Stimulated activated CD4-positive, alpha-beta T cell treated with anti-CD3 and anti-CD28 coated beads, Interleukin-15, amount 100 ng/mL, for 48 hours (primary cell): Measurements from ENCODE around the gene DUSP9.
A peak's percentile ranks its signal among the peaks of the same experiment; 100 is the strongest.
"Not testable (repeated sequence)": the region's sequence is repeated elsewhere in the genome, so short reads cannot be mapped to it uniquely, and the experiment has no call there.

Experiments used
- DNase-seq, 2 donors: peaks; one replicate each; pipeline ENCODE4 v3.0.0-alpha.2; 2020; ENCODE audit warnings: low read depth in 2 of 2

Gene DUSP9

GRCh38 chrX:153670748-153671588, 24.0 kb downstream of the DUSP9 start:
- no peak for DNase-seq

DNA sequence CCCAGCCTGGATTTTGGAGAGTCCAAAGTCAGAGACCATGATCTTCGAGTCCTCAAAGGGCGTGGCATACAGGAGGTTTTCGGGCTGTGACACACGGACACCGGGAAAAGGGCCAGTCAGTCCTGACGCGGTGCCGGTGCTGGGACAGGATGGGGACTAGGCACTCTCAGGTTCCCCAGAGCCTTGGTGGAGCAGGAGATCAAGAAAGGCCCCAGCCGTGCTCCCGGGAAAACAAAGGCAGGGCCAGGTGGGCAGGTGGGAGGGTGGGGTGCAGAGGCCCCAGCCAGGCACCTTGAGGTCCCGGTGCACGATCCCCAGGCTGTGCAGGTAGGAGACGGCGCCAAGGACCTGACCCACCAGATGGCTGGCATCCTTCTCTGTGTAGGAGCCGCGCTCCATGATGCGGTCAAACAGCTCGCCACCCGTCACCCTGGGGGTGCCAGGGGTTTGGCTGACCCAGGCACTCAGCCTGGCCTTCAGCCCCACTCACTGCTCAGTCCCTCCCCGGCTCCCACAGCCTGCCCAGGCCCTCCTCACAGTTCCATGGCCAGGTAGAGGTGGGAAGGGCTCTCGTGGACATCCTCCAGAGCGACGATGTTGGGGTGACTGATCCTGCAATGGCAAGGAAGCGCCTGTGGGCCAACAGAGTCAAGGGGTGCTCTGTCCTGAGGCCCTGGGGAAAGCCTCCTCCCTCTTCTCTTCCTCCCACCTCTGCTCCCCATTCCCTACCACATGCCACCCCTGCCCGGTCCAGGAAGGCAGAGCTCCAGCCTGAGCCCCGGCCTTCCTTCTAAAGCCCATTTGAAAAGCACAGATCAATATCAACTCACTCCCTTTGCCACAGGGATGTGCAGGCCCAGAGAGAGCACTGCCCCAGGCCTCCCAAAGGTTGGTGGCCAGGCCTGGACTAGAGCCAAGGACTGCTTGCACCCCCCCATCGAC, 24.9 kb downstream of the DUSP9 start:
- no peak for DNase-seq

GRCh38 chrX:153672531-153673427, 25.8 kb downstream of the DUSP9 start:
- no peak for DNase-seq

DNA sequence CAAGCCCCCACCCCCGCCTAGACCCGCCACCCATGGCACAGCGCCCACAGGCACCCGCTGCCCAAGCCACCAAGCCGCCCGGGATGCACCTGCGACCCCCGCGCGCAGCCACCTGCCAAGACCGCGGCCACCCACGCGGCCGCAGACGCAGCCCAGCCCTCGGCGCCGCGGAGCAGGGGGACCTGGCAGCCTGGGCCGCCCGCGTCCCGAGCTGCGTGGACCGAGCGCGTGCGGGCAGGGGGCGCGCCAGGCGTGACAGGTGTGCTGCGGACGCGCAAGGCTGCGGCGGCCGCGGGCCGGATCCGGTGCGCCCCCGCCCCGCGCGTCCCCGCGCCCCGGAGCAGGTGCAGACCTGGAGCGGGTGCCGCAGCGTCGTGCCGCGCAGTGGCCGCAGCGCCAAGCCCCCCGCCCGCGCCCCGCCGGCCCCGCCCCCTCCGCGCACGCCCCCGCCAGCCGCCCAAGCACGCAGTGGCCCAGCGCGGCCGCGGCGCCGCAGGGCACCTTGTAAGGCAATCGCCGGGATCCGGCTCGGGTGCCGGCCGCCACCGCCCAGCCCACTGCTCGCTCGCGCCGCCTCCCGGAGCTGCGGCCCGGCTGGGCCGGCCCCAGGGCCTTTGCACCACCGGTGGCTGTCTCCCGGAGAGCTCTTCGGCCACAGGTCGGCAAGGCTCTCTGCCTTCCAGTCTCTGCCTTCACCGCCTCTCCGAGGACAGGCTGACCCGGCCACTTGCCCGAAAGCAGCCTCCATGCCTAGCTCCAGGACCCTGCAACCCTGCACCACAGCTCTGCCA, 26.6 kb downstream of the DUSP9 start, which contains the start of gene PNCK:
TSS of gene PNCK (minus strand) at position 386 of the 791 bp plus-strand sequence. CDS start 737 bp downstream, outside the sequence.
- DNase-seq = no peak

DNA sequence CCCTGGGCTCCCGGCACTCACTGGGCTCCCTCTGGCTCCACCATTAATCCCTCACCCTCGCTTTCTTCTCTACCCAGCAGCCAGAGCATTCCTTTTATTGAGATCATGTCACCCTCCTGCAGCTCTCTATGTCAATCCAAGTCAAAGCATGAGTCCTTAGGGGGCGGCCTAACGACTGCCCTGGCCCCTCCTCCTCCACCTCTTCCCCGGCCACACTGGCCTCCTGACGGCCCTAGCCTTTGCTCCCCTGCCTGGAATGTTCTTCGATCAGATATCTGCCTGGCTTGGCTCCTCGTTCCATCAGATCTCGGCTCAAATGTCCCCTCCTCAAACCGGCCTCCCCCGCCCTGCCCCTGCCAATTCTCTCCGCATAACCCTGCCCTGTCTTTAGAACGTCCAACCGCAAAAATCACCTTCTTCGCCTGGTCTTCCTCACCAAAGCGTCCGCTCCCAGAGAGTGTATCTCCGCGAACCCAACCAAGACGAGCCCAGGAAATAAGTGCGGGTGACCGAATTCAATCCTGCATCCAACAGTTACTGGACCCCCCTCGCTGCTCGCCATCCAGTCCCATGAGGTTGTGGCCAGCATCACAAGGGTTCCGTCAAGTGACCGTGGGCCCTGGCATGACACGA, 27.3 kb downstream of the DUSP9 start:
- no peak for DNase-seq

GRCh38 chrX:153681175-153681574, 34.2 kb downstream of the DUSP9 start:
- no peak for DNase-seq

DNA sequence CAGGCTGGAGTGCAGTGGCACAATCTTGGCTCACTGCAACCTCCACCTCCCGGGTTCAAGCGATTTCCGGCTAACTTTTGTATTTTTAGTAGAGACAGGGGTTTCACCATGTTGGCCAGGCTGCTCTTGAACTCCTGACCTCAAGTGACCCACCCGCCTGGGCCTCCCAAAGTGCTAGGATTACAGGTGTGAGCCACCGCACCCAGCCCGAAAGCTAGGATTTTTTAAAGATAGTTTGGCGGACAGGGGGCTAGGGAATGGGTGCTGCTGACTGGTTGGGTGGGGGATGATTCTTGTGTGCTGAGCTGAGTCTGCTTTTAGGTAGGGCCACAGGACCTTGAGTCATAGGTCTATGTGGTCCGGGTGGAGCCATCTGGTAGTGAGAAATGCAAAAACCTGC, 36.5 kb downstream of the DUSP9 start:
- DNase-seq = not testable (repeated sequence)

DNA sequence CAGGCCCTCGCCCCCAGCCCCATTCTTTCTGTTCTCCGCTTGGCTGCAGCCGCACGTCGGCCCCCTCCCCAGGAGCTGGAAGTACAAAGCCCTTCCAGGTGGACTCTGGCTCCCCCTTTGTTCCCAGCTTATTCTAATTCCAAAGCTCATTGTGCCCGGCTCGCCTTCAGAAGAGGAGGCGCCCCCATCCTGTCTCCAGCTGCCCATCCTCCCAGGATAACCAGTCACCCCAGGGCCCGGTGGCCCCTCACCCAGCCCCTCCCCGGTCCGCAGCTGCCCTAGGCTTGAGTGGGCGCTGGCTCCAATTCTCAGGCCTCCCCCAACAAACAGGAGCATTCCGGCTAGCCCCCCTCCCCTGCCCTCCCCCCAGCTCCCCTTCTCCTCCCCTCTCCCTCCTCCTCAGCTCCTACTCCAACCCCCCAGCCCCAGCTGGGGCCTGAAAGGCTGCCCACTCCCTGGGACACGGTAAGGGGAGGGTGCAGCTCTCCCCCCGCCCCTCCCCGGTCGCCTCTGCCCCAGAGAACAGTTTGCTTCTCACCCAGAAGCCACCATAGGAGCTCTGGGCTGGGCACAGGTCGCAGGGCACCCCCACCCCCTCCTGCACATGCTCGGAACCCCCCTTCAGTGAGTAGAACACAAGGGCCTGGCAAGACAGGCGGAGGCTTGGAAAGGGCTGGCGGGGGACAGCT, 37.6 kb downstream of the DUSP9 start:
- no peak for DNase-seq

DNA sequence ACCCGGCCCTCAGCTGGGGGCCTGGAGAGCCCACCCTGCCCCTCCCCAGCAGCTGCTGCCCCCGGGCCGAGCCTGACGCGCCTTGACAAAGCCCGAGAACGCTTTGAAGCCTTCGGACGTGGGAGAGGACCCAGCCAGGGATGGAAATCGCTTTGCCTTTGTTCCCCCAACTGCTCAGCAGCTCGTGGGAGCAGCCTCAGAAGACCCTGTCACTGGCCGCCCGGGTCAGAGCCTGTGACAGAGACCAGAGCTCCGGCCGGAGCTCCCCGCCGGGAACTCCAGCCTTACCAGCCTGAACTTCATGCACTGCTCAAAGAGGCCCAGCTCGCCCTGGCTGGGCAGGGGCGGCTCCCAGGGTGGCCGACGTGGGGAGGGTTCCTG, 38.1 kb downstream of the DUSP9 start:
- DNase-seq = no peak

GRCh38 chrX:153685751-153686696, 39.0 kb downstream of the DUSP9 start:
- DNase-seq = no peak

- no peak for DNase-seq
Observed at GRCh38 chrX:153686711-153687110, 39.7 kb downstream of the DUSP9 start.

DNA sequence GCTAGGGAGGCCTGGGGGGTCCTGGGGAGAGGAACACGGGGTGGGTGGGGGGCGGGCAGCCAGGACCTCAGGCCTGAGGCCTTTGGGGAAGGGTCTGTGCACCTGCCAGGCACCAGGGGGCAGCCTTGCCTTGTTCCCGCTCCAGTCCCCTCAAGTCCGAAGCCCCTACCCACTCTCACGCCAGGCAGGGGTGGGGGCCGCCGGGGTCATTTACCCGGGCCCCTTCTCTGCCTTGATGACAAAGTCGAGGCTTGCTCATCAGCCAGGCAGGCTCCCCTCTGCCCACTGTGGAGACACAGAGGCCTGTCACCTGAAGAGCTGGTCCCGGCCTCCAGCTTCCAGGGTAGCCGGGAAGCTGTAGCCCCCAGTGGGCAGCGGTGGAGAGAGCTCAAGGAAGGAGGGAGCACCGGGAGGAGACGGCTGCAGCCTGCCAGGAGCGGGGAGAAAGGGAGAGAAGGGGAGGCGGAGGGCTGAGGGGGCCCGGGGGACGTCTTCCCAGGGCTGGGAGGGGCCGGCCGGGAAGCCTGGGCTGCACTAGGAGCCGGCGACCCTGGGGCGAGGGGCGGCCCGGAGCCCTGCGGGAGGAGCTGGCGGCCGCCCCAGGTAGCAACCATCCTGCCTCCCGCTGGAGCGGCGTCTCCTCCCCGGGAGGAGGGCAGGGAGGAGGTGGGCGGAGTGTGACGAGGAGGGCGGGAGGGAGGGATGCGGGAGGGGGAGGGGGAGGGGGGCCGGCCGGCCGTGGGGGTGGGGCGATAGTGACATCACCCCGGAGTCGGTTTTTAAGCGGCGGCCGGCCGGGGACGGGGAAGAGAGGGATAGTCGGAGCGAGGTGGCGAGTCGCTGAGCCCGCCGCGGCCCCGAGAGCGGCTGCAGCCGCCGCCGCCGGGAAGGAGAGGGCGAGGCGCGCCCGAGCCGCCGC, 40.4 kb downstream of the DUSP9 start, which contains the start of gene SLC6A8:
TSS of gene SLC6A8 (plus strand) at position 806 of the 919 bp plus-strand sequence. CDS start 649 bp downstream, outside the sequence.
- peak in 1 of 2 donors; percentile 17 for DNase-seq

DNA sequence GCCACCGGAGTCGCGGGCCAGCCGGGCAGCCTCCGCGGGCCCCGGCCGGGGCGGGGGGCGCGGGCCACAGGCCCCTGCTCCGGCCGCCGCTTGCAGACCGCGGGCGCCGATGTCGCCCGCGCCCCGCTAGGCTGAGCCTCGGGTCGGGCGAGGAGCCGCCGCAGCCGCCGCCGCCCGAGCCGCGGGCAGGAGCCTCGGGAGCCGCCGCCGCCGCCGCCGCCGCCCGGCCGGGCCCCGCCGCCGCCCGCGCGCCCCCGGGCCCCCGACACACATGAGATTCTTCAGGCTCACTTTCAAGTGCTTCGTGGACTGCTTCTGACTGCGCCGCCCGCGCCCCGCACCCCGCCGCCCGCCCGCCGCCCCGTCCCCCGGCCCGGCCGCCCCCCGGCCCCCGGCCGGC, 41.1 kb downstream of the DUSP9 start:
- DNase-seq = no peak

DNA sequence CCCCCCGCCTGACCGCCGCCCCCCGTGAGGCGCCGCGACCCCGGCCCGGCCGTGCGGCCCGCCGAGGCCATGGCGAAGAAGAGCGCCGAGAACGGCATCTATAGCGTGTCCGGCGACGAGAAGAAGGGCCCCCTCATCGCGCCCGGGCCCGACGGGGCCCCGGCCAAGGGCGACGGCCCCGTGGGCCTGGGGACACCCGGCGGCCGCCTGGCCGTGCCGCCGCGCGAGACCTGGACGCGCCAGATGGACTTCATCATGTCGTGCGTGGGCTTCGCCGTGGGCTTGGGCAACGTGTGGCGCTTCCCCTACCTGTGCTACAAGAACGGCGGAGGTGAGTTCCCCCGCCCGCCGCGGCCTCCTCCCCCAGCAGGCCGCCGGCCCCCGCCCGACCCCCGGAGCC, 41.5 kb downstream of the DUSP9 start:
- DNase-seq = no peak

DNA sequence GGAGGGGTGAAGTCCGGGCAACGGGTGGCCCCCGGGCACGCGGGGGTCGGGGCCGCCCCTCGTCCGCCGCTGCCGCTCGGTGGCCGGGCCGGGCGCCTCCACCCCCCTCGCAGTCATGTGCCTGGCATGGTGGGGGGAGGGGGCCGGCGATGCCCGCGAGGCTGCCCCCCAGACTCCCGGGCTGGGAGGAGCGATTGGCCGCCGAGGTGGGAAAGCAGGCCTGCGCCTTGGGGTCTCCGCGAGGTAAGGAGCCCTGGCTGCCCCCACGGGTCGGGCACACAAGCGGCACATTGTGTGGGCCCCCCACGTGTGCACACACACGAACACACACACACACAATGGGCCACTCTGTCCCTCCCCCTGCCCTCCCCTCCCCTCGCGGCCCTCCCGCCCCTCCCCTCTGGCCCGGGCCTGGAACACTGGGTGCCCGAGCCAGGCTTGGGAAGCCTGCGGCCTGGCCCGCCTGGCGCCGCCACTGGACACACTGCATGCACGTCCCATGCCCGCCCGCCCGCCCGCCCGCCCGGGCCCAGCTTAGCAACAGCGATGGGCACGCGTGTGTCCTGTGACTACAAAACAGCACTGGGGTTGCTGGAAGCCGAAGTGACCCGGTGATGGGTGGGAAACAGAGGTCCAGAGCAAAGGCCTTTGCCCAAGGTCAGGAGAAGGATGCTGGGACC, 42.0 kb downstream of the DUSP9 start:
- DNase-seq = no peak

DNA sequence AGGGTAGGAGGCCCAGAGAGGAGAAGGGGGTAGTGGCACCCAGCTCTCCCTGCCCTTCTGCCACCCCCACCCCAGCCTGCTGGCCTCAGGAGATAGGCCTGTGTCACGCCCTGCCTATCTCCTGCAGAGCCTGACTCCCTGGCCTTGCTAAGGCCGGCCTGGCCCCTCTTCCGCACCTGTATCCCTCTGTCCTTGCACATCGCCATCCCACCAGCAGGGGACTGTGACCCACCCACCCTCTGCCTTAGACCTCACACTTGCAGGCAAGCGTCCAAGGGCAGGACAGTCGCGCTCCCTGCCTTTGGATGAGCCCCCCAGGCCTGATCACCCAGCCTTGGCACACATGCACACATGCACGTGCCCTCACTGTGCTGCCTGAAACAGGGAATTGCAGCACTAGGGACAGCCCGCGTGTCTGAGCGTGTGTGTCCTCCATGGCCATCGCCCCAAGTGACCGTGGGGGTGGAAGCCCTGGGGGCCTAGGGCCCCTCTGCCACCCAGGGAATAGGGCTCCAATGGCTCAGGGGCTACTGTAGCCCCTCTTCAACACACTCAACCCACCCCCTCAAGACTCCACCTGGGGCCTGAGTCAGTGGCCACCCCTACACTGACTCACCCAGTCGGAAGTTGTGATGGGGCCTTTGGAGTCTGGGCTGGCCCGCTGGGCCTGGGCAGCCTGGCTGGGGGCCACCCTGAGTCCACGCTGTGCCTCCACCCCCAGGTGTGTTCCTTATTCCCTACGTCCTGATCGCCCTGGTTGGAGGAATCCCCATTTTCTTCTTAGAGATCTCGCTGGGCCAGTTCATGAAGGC, 42.9 kb downstream of the DUSP9 start:
- DNase-seq = no peak
